ENCODE results near the gene ATP8B3. TPM values are rescaled to one million over a fixed set of nuclear protein-coding genes. Genes with fewer than 3 reads are reported as not detected.

Gene ATP8B3
- total RNA-seq, 1 donor from 2014 or later: 3.0 TPM

GRCh38 chr19:1744822-1745563 lies 67.1 kb downstream of the ATP8B3 start:
- no peak for FAIRE-seq
- Histone ChIP-seq H3K36me3 (ENCODE audit: insufficient read depth, low read length) (no peaks in the 10 kb centered on the region), H3K79me2 (ENCODE audit: insufficient read depth, low read length) (no peaks in the 10 kb centered on the region), H2AFZ (ENCODE audit: low read depth, low read length) (no peak overlapping the region), H3K9me3 (ENCODE audit: insufficient read depth, low read depth, low read length) (peaks cover 3% of the 10 kb centered on the region), H3K9ac (ENCODE audit: low read length) (no peak overlapping the region), H3K27ac (ENCODE audit: low read depth, low read length) (no peak overlapping the region), H3K4me3 (ENCODE audit: insufficient read depth, low read depth, low read length) (no peak overlapping the region), H3K27me3 (ENCODE audit: insufficient read depth, low read length) (peaks cover 13% of the 10 kb centered on the region), H3K4me1 (ENCODE audit: insufficient read depth, low read length) (peaks cover 14% of the 10 kb centered on the region), H3K4me2 (ENCODE audit: low read length) (peak overlapping the region; percentile 62), H4K20me1 (ENCODE audit: insufficient read depth, low read length) (no peaks in the 10 kb centered on the region)
- Mint-ChIP-seq H3K9me3 (ENCODE audit: unreplicated experiment) (peaks cover 6% of the 10 kb centered on the region), H3K27me3 (ENCODE audit: low read depth, unreplicated experiment) (peaks cover 26% of the 10 kb centered on the region), H3K36me3 (ENCODE audit: low read depth, unreplicated experiment) (peaks cover 2% of the 10 kb centered on the region), H3K4me1 (ENCODE audit: low read depth, unreplicated experiment) (no peaks in the 10 kb centered on the region), H3K4me3 (ENCODE audit: unreplicated experiment) (no peak overlapping the region), H3K27ac (ENCODE audit: unreplicated experiment) (no peak overlapping the region)
- DNase-seq (ENCODE audit: low read depth): no peak
- TF ChIP-seq CTCF (IDR thresholded peaks at IDR 0.05; ENCODE audit: insufficient read depth, low read depth, low read length): no peak
- no peak for TF ChIP-seq EZH2 (IDR thresholded peaks at IDR 0.05; ENCODE audit: insufficient read depth, low read length)

- Histone ChIP-seq H3K4me2 (ENCODE audit: low read length) (no peak overlapping the region), H3K27me3 (ENCODE audit: insufficient read depth, low read length) (peaks cover 12% of the 10 kb centered on the region)
- H3K27me3 Mint-ChIP-seq (ENCODE audit: low read depth, unreplicated experiment): peaks cover 29% of the 10 kb centered on the region
Observed at GRCh38 chr19:1744133-1744665, 67.9 kb downstream of the ATP8B3 start.

More at GRCh38 chr19:1744133-1744665, 67.9 kb downstream of the ATP8B3 start:
- H3K27ac ChIP-seq (ENCODE audit: low read depth, low read length): no peak overlapping the region
- Mint-ChIP-seq H3K9me3 (ENCODE audit: unreplicated experiment) (peaks cover 6% of the 10 kb centered on the region), H3K27ac (ENCODE audit: unreplicated experiment) (no peak overlapping the region), H3K4me3 (ENCODE audit: unreplicated experiment) (no peak overlapping the region), H3K4me1 (ENCODE audit: low read depth, unreplicated experiment) (no peaks in the 10 kb centered on the region), H3K36me3 (ENCODE audit: low read depth, unreplicated experiment) (peaks cover 2% of the 10 kb centered on the region)
- no peaks in the 10 kb centered on the region for H3K79me2 ChIP-seq (ENCODE audit: insufficient read depth, low read length)
- H4K20me1 ChIP-seq (ENCODE audit: insufficient read depth, low read length): no peaks in the 10 kb centered on the region
- H3K4me1 ChIP-seq (ENCODE audit: insufficient read depth, low read length): peaks cover 14% of the 10 kb centered on the region
- H3K9me3 ChIP-seq (ENCODE audit: insufficient read depth, low read depth, low read length): peaks cover 4% of the 10 kb centered on the region
- TF ChIP-seq CTCF (IDR thresholded peaks at IDR 0.05; ENCODE audit: insufficient read depth, low read depth, low read length) (no peak), EZH2 (IDR thresholded peaks at IDR 0.05; ENCODE audit: insufficient read depth, low read length) (no peak)
- no peaks in the 10 kb centered on the region for H3K36me3 ChIP-seq (ENCODE audit: insufficient read depth, low read length)
- FAIRE-seq (no peak), DNase-seq (ENCODE audit: low read depth) (no peak)
- no peak overlapping the region for H3K4me3 ChIP-seq (ENCODE audit: insufficient read depth, low read depth, low read length)
- no peak overlapping the region for H2AFZ ChIP-seq (ENCODE audit: low read depth, low read length)
- no peak overlapping the region for H3K9ac ChIP-seq (ENCODE audit: low read length)
